GM12891 (cell line): ENCODE measurements around the gene TIAL1.

Experiments
- POLR2A ChIP-seq: IDR thresholded peaks from 2 replicates; pipeline ENCODE4 v1.6.1; 2011; ENCODE audit warnings: low read depth, low read length, control low read depth
- POLR2AphosphoS5 ChIP-seq: IDR thresholded peaks from 2 replicates; pipeline ENCODE4 v1.6.1; 2011; ENCODE audit warnings: low read depth, low read length, control low read depth
- TAF1 ChIP-seq: IDR thresholded peaks from 2 replicates; pipeline ENCODE4 v1.6.1; 2011; ENCODE audit warnings: low read depth, low read length, control low read depth

DNA sequence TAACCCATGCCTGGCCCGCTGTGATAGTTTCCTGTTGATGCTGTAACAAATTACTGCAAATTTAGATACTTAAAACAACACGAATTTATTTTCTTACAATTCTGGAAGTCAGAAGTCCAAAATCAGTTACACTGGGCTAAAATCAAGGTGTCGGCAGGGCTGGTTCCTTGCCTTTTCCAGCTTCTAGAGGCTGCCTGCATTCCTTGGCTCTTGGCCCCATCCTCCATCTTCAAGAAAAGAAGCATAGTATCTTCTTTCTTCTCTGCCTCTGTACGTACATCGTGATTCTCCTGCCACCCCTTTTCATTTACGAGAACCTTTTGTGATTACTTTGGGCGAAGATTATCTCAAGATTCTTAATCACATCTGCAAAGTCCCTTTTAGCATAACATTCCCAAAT is 1.6 kb upstream of the TIAL1 start:
- no peak for TF ChIP-seq POLR2AphosphoS5
- no peak for TF ChIP-seq POLR2A
- TF ChIP-seq TAF1: no peak
